GM12891 (cell line): ENCODE data around the gene ELMOD3.
"Not testable (repeated sequence)": the region's sequence is repeated elsewhere in the genome, so short reads cannot be mapped to it uniquely, and the experiment has no call there.

ENCODE experiments used
- PAX5 ChIP-seq: IDR thresholded peaks from 2 replicates; pipeline ENCODE4 v1.6.1; 2011; ENCODE audit warnings: low read length, moderate library complexity, mild to moderate bottlenecking; ENCODE audit not compliant: insufficient read depth, severe bottlenecking
- POLR2A ChIP-seq: IDR thresholded peaks from 2 replicates; pipeline ENCODE4 v1.6.1; 2011; ENCODE audit warnings: low read depth, low read length, control low read depth
- POLR2AphosphoS5 ChIP-seq: IDR thresholded peaks from 2 replicates; pipeline ENCODE4 v1.6.1; 2011; ENCODE audit warnings: low read depth, low read length, control low read depth
- SPI1 ChIP-seq: IDR thresholded peaks from 2 replicates; pipeline ENCODE4 v1.6.1; 2011; ENCODE audit warnings: low read depth, low read length, control low read depth
- TAF1 ChIP-seq: IDR thresholded peaks from 2 replicates; pipeline ENCODE4 v1.6.1; 2011; ENCODE audit warnings: low read depth, low read length, control low read depth

DNA sequence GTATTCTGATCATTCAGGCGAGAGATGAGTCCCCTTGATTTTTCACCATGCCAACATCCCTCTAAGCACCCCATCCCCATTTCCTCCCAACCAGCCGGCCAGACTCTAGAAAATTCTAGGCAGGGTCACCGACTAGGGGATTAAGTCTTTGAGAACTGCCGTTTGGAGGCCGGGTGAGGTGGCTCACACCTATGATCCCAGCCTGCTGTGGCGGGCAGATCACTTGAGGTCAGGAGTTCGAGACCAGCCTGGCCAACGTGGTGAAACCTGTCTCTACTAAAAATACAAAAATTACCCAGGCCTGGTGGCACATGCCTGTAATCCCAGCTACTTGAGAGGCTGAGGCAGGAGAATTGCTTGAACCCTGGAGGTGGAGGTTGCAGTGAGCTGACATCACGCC is 85.0 kb downstream of the ELMOD3 start:
- not testable (repeated sequence) for TF ChIP-seq POLR2AphosphoS5, POLR2A, PAX5, TAF1, SPI1
